HepG2 (cell line): Measurements from ENCODE around the gene DST. TPM values are rescaled to one million over a fixed set of nuclear protein-coding genes. Genes with fewer than 3 reads are reported as not detected.
A peak's percentile ranks its signal among the peaks of the same experiment; 100 is the strongest.

ENCODE experiments used
- ADNP ChIP-seq: sonication (generic); formaldehyde crosslinking; IDR thresholded peaks from 2 replicates; pipeline ENCODE4 v1.4.0; 2020; ENCODE audit warnings: missing genetic modification reagents
- FOXK1 ChIP-seq: sonication (generic); formaldehyde crosslinking; IDR thresholded peaks from 2 replicates; pipeline ENCODE4 v1.4.0; 2020; ENCODE audit warnings: low read depth, missing genetic modification reagents, borderline replicate concordance
- GTF3A ChIP-seq: sonication (generic); formaldehyde crosslinking; conservative IDR thresholded peaks from 2 replicates; pipeline ENCODE4 v1.4.0; 2020; ENCODE audit warnings: mild to moderate bottlenecking, missing genetic modification reagents
- HNRNPH1 ChIP-seq: fragments of 200-400 bp; formaldehyde crosslinking; optimal IDR thresholded peaks from 2 replicates; pipeline ENCODE3; 2017; ENCODE audit warnings: mild to moderate bottlenecking, low read depth, low read length
- MED13 ChIP-seq: sonication (generic); formaldehyde crosslinking; IDR thresholded peaks from 2 replicates; pipeline ENCODE4 v1.5.0; 2020; ENCODE audit warnings: missing genetic modification reagents
- NR2F6 ChIP-seq, 2 experiments: IDR thresholded peaks; 2 replicates each; pipeline ENCODE4 v1.6.1; 2016; ENCODE audit warnings: antibody characterized with exemption in 1 of 2, mild to moderate bottlenecking in 1 of 2
- PHF20 ChIP-seq: sonication (generic); formaldehyde crosslinking; IDR thresholded peaks from 2 replicates; pipeline ENCODE4 v1.5.0; 2020; ENCODE audit warnings: mild to moderate bottlenecking, missing genetic modification reagents
- RAD21 ChIP-seq: fragments of 450-650 bp; formaldehyde crosslinking; IDR thresholded peaks from 2 replicates; pipeline ENCODE4 v1.5.0; 2020; ENCODE audit warnings: mild to moderate bottlenecking
- RFX1 ChIP-seq: fragments of 450-650 bp; IDR thresholded peaks from 2 replicates; pipeline ENCODE4 v1.6.1; 2017
- SRSF4 ChIP-seq: fragments of 200-400 bp; formaldehyde crosslinking; IDR thresholded peaks from one replicate; pipeline ENCODE4 v1.6.1; 2018; ENCODE audit warnings: mild to moderate bottlenecking, low read depth, low read length, moderate library complexity; ENCODE audit not compliant: poor library complexity, severe bottlenecking
- XRCC5 ChIP-seq: fragments of 200-400 bp; formaldehyde crosslinking; optimal IDR thresholded peaks from 2 replicates; pipeline ENCODE3; 2017; ENCODE audit warnings: mild to moderate bottlenecking, low read length
- YEATS4 ChIP-seq: sonication (generic); formaldehyde crosslinking; IDR thresholded peaks from 2 replicates; pipeline ENCODE4 v1.4.0; 2020; ENCODE audit warnings: missing genetic modification reagents, borderline replicate concordance
- ZFP36L1 ChIP-seq: sonication (generic); formaldehyde crosslinking; IDR thresholded peaks from 2 replicates; pipeline ENCODE4 v1.8.0; 2022; ENCODE audit warnings: mild to moderate bottlenecking, missing genetic modification reagents, moderate library complexity
- ZFP36L2 ChIP-seq: sonication (generic); formaldehyde crosslinking; IDR thresholded peaks from 2 replicates; pipeline ENCODE4 v1.4.0; 2020; ENCODE audit warnings: missing genetic modification reagents
- ZNF282 ChIP-seq: fragments of 450-650 bp; IDR thresholded peaks from 2 replicates; pipeline ENCODE4 v1.6.1; 2018; ENCODE audit not compliant: partially characterized antibody
- ZNF530 ChIP-seq: sonication (generic); formaldehyde crosslinking; IDR thresholded peaks from 2 replicates; pipeline ENCODE4 v1.5.0; 2020; ENCODE audit warnings: low read depth, mild to moderate bottlenecking, missing genetic modification reagents
- ZNF547 ChIP-seq: sonication (generic); formaldehyde crosslinking; IDR thresholded peaks from 2 replicates; pipeline ENCODE4 v1.5.1; 2020; ENCODE audit warnings: mild to moderate bottlenecking, missing genetic modification reagents
- polyA plus RNA-seq, 8 experiments: library from polyadenylated mRNA; depleted of rRNA in 3 of 8; stranded (reverse) in 7 of 8; unstranded in 1 of 8; fragments of >200 nt; fragmentation: Illumina TruSeq in 4 of 8; extraction: Trizol in 4 of 8; gene quantifications; 2 replicates each; pipeline versions ENCODE4 v1.2.1 to v1.2.3, GENCODE V29; 2011 to 2016; ENCODE audit warnings: low read depth in 4 of 8, missing spikeins in 1 of 8, mixed read lengths in 1 of 8; ENCODE audit not compliant: insufficient read depth in 1 of 8
- total RNA-seq, 5 experiments: library from RNA; depleted of rRNA; stranded (reverse); fragments of >200 nt; fragmentation: Illumina TruSeq; extraction: Trizol; gene quantifications; 2 replicates each; pipeline ENCODE4 v1.2.3, GENCODE V29; 2016; ENCODE audit warnings: low read depth in 1 of 5
- TF ChIP-seq, protein P1 (sequence below): sonication (generic); formaldehyde crosslinking; conservative IDR thresholded peaks from 2 replicates; pipeline ENCODE4 v1.4.0; 2020; ENCODE audit warnings: mild to moderate bottlenecking, missing genetic modification reagents, moderate library complexity
- TF ChIP-seq, protein P2 (sequence below): IDR thresholded peaks from 2 replicates; pipeline ENCODE4 v1.4.0; 2020; ENCODE audit warnings: mild to moderate bottlenecking, missing genetic modification reagents
- TF ChIP-seq, protein P3 (sequence below): sonication (generic); formaldehyde crosslinking; IDR thresholded peaks from 2 replicates; pipeline ENCODE4 v1.5.0; 2020; ENCODE audit warnings: missing genetic modification reagents, mild to moderate bottlenecking, borderline replicate concordance
- TF ChIP-seq, protein P4 (sequence below): sonication (generic); formaldehyde crosslinking; conservative IDR thresholded peaks from 2 replicates; pipeline ENCODE4 v1.8.1; 2023; ENCODE audit warnings: missing genetic modification reagents

DST gene
- total and polyA plus RNA-seq, 2 of the 13 experiments (the other 11 are each of a cell fraction or from before 2014, with no cell fraction given) = 64.4 to 89.0 TPM

DNA sequence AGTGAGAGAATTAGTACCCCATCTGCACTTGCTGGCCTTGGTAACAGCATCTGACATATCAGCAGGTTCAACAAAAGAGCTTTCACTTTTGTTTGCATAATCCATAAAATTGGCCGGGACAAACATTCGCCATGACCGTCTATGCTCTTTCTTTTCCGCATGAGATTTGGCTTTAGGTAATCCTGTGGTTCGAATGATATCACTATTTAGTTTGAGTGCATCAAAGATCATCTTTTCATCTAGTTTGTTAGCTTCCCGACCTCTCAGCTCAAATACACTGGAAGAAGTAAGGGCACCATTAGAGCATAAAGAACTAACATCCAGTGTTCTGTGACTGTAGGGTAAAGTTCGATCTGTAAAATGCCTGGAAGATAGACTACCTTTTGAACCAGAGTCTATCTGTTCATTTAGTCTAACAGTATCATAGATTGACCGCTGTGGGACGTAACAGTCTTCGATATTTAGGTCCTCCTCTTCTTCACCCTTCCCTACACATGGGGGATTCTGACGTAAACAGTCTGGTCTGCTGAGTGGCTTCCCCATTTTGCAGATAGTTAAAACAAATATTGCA, 101.6 kb downstream of the DST start (continued):
- TF ChIP-seq, protein P1, sequence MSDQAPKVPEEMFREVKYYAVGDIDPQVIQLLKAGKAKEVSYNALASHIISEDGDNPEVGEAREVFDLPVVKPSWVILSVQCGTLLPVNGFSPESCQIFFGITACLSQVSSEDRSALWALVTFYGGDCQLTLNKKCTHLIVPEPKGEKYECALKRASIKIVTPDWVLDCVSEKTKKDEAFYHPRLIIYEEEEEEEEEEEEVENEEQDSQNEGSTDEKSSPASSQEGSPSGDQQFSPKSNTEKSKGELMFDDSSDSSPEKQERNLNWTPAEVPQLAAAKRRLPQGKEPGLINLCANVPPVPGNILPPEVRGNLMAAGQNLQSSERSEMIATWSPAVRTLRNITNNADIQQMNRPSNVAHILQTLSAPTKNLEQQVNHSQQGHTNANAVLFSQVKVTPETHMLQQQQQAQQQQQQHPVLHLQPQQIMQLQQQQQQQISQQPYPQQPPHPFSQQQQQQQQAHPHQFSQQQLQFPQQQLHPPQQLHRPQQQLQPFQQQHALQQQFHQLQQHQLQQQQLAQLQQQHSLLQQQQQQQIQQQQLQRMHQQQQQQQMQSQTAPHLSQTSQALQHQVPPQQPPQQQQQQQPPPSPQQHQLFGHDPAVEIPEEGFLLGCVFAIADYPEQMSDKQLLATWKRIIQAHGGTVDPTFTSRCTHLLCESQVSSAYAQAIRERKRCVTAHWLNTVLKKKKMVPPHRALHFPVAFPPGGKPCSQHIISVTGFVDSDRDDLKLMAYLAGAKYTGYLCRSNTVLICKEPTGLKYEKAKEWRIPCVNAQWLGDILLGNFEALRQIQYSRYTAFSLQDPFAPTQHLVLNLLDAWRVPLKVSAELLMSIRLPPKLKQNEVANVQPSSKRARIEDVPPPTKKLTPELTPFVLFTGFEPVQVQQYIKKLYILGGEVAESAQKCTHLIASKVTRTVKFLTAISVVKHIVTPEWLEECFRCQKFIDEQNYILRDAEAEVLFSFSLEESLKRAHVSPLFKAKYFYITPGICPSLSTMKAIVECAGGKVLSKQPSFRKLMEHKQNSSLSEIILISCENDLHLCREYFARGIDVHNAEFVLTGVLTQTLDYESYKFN (CRISPR knock-in tag) = no peak; the same call in none of the 2 replicates
- TF ChIP-seq, protein P2, sequence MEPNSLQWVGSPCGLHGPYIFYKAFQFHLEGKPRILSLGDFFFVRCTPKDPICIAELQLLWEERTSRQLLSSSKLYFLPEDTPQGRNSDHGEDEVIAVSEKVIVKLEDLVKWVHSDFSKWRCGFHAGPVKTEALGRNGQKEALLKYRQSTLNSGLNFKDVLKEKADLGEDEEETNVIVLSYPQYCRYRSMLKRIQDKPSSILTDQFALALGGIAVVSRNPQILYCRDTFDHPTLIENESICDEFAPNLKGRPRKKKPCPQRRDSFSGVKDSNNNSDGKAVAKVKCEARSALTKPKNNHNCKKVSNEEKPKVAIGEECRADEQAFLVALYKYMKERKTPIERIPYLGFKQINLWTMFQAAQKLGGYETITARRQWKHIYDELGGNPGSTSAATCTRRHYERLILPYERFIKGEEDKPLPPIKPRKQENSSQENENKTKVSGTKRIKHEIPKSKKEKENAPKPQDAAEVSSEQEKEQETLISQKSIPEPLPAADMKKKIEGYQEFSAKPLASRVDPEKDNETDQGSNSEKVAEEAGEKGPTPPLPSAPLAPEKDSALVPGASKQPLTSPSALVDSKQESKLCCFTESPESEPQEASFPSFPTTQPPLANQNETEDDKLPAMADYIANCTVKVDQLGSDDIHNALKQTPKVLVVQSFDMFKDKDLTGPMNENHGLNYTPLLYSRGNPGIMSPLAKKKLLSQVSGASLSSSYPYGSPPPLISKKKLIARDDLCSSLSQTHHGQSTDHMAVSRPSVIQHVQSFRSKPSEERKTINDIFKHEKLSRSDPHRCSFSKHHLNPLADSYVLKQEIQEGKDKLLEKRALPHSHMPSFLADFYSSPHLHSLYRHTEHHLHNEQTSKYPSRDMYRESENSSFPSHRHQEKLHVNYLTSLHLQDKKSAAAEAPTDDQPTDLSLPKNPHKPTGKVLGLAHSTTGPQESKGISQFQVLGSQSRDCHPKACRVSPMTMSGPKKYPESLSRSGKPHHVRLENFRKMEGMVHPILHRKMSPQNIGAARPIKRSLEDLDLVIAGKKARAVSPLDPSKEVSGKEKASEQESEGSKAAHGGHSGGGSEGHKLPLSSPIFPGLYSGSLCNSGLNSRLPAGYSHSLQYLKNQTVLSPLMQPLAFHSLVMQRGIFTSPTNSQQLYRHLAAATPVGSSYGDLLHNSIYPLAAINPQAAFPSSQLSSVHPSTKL (CRISPR knock-in tag) = peak; percentile 75
- TF ChIP-seq PHF20 (no peak), GTF3A (CRISPR knock-in tag) (no peak), ZFP36L1 (CRISPR knock-in tag) (peak; percentile 67; the same call in 1 of the 2 replicates), ZNF530 (CRISPR knock-in tag) (no peak), ZNF547 (CRISPR knock-in tag) (no peak), MED13 (CRISPR knock-in tag) (no peak), YEATS4 (peak; percentile 34; the same call in 1 of the 2 replicates), SRSF4 (no peak), RFX1 (no peak), ADNP (CRISPR knock-in tag) (no peak), RAD21 (no peak), XRCC5 (no peak), ZFP36L2 (no peak), ZNF282 (no peak), NR2F6 (IDR thresholded peaks at IDR 0.05) (peak; percentile 33; the same call in 1 of the 2 replicates), NR2F6 (CRISPR knock-in tag; IDR thresholded peaks at IDR 0.05) (no peak), FOXK1 (CRISPR knock-in tag) (no peak), HNRNPH1 (no peak)
- TF ChIP-seq, protein P3, sequence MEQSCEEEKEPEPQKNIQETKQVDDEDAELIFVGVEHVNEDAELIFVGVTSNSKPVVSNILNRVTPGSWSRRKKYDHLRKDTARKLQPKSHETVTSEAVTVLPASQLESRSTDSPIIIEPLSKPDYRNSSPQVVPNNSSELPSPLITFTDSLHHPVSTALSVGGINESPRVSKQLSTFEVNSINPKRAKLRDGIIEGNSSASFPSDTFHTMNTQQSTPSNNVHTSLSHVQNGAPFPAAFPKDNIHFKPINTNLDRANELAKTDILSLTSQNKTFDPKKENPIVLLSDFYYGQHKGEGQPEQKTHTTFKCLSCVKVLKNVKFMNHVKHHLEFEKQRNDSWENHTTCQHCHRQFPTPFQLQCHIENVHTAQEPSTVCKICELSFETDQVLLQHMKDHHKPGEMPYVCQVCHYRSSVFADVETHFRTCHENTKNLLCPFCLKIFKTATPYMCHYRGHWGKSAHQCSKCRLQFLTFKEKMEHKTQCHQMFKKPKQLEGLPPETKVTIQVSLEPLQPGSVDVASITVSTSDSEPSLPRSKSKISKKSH (CRISPR knock-in tag) = no peak
- TF ChIP-seq, protein P4, sequence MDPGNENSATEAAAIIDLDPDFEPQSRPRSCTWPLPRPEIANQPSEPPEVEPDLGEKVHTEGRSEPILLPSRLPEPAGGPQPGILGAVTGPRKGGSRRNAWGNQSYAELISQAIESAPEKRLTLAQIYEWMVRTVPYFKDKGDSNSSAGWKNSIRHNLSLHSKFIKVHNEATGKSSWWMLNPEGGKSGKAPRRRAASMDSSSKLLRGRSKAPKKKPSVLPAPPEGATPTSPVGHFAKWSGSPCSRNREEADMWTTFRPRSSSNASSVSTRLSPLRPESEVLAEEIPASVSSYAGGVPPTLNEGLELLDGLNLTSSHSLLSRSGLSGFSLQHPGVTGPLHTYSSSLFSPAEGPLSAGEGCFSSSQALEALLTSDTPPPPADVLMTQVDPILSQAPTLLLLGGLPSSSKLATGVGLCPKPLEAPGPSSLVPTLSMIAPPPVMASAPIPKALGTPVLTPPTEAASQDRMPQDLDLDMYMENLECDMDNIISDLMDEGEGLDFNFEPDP = 0 out of 2 replicates have a peak, but pooled peaks have one; percentile 93
